Pancreas (tissue), 10 donors: ENCODE data around the gene NBL1. TPM values are rescaled to one million over a fixed set of nuclear protein-coding genes. Genes with fewer than 3 reads are reported as not detected.

Experiments
- ATAC-seq, 4 donors: fragments of 200-7000 bp; cut with Tn5 transposase; one replicate each; pipeline versions ENCODE4 v1.8.0 to v1.9.1; 2020; ENCODE audit warnings: mild to moderate bottlenecking in 4 of 4, moderate library complexity in 4 of 4
- DNase-seq, 6 donors: peaks; one replicate each; pipeline ENCODE4 v3.0.0-alpha.2; 2020
- FAIRE-seq: peaks from 2 replicates; lab custom pipeline; 2012; peaks lifted over from hg19 to GRCh38; lab: Jason Lieb, UNC
- H3K27ac ChIP-seq, 4 donors: fragments of 200-600 bp; sonication (generic); 1 replicate in 3 of 4; 2 replicates in 1 of 4; pipeline versions ENCODE4 v1.5.0 to v1.8.0; 2020
- H3K27me3 ChIP-seq, 4 donors: fragments of 200-600 bp; one replicate each; pipeline ENCODE4 v1.8.0; 2021
- H3K36me3 ChIP-seq, 3 donors: fragments of 200-600 bp; sonication (generic) in 1 of 3; one replicate each; pipeline versions ENCODE4 v1.5.0 to v1.8.0; 2020 to 2021
- H3K4me1 ChIP-seq, 3 donors: fragments of 200-600 bp; one replicate each; pipeline ENCODE4 v1.8.0; 2021
- H3K4me3 ChIP-seq, 4 donors: fragments of 200-600 bp; sonication (generic) in 2 of 4; one replicate each; pipeline versions ENCODE4 v1.5.0 to v1.8.0; 2020 to 2021
- H3K9me3 ChIP-seq, 4 donors: fragments of 200-600 bp; one replicate each; pipeline ENCODE4 v1.8.0; 2021
- WGBS, 2 donors: extraction: QIAGEN DNeasy Blood & Tissue Kit; methylation state at CpG; one replicate each; pipeline ENCODE4 v1.1.7; 2013; 5-methylcytosine and 5-hydroxymethylcytosine counted together
- intact Hi-C, 3 donors: fragments of 100-400 bp; cut with DNase I; formaldehyde crosslinking; loops; one replicate each; pipeline versions ENCODE4 v1.11.1 to v1.14.2; 2022
- polyA plus RNA-seq, 2 donors: library from polyadenylated mRNA; stranded (reverse); fragments of 200-250 nt; gene quantifications; one replicate each; pipeline ENCODE4 v1.2.3, GENCODE V29; 2013
- total RNA-seq, 6 donors: library from RNA; stranded (reverse); fragmentation: NEBNext Ultra II Directional in 4 of 6; extraction: Animal tissue kit (Norgen Biotek cat#: 25700) in 4 of 6; gene quantifications; one replicate each; pipeline versions ENCODE4 v1.2.1 to v1.2.4, GENCODE V29; 2021 to 2023
- TF ChIP-seq, protein P1 (sequence below), 4 donors: fragments of 200-600 bp; sonication (generic) in 3 of 4; IDR thresholded peaks; one replicate each; pipeline versions ENCODE4 v1.5.0 to v1.8.0; 2021; ENCODE audit warnings: antibody characterized with exemption in 4 of 4
- donor health status: healthy with polysubstance abuse.
- donor health status: DM: no; HTN: no; CAD: no; lungs with moderate emphysema.
- donor health status: DM: no; HTN: no; CAD: no.
- donor health status: control.
- donor health status: control.
- donor health status: Bipolar disorder and iron deficiency.
- donor health status: DM: yes; HTN: yes; CAD: no.
- donor health status: DM: no; HTN: no; CAD: no.
- donor health status: DM: no; HTN: no; CAD: no.
- donor health status: DM: yes; HTN: yes; CAD: no.

Gene NBL1
- total and polyA plus RNA-seq, 8 donors = 5.8 to 45.6 (median 22.6) TPM

DNA sequence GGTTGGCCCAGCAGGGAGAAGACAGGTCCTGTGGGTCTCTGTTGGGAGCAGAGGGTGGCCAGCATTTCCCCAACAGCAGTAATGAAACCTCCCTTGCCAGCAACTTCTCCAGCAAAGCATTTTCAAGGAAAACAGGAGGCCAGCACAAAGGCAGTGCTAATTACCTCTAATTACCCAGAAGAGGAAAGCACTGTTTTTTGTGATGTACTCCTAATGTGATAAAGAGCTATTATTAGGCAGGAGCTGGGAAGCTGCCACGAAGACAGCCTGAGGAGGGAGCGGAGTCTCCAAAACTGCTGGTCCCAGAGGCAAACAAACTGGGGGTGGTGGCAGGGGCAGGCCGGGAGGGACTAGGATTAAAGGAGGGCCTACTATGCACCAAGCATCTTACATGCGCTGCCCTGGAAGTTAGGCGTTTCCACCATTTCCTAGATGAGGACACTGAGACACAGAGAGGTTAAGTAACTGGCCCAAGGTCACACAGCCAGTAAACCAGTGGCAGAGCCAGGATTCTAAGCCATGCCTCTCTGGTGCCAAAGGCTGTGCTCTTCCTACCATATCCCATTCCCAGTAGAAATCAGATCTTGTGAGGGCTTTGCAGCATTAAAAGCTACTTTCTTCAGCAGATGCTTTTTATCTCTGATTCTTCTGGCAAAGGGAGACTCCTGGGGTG, 45.1 kb downstream of the NBL1 start:
- FAIRE-seq (no peak), DNase-seq (peak in 1 of 6 donors; percentile 14), ATAC-seq (no peak)
- Histone ChIP-seq H3K27ac (no peak overlapping the region), H3K4me1 (no peaks in the 10 kb centered on the region), H3K9me3 (no peaks in the 10 kb centered on the region), H3K27me3 (no peaks in the 10 kb centered on the region), H3K4me3 (no peak overlapping the region), H3K36me3 (peaks cover 0 to 5% (median 0%) of the 10 kb centered on the region in 3 donors)
- intact Hi-C loops = no loop called here
- WGBS, 2 donors = 93% methylated on average over 5 of the region's 5 CpGs
- TF ChIP-seq, protein P1, sequence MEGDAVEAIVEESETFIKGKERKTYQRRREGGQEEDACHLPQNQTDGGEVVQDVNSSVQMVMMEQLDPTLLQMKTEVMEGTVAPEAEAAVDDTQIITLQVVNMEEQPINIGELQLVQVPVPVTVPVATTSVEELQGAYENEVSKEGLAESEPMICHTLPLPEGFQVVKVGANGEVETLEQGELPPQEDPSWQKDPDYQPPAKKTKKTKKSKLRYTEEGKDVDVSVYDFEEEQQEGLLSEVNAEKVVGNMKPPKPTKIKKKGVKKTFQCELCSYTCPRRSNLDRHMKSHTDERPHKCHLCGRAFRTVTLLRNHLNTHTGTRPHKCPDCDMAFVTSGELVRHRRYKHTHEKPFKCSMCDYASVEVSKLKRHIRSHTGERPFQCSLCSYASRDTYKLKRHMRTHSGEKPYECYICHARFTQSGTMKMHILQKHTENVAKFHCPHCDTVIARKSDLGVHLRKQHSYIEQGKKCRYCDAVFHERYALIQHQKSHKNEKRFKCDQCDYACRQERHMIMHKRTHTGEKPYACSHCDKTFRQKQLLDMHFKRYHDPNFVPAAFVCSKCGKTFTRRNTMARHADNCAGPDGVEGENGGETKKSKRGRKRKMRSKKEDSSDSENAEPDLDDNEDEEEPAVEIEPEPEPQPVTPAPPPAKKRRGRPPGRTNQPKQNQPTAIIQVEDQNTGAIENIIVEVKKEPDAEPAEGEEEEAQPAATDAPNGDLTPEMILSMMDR (IDR thresholded peaks at IDR 0.05) = no peak

DNA sequence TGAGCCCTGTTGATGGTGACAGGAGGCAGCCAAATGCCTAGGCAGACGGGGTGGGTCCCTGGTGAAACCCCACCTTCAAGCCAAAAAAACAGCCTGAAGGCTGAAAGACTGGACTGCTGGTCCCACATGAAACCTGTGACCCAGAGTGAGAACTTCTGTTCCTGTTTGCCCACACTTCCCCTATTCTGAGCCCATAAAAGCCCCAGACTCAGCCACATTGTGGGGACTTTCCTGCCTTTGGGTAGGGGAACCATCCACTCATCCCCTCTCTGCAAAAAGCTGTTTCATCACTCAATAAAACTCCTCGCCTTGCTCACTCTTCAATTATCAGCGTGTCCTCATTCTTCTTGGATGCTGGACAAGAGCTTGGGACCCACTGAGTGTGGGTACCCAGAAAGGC, 45.7 kb downstream of the NBL1 start:
- intact Hi-C loops = no loop called here
- H3K36me3 ChIP-seq = peaks cover 0 to 10% (median 0%) of the 10 kb centered on the region in 3 donors
- WGBS, 2 donors = 95 to 96% methylated on average over 3 of the region's 3 CpGs

DNA sequence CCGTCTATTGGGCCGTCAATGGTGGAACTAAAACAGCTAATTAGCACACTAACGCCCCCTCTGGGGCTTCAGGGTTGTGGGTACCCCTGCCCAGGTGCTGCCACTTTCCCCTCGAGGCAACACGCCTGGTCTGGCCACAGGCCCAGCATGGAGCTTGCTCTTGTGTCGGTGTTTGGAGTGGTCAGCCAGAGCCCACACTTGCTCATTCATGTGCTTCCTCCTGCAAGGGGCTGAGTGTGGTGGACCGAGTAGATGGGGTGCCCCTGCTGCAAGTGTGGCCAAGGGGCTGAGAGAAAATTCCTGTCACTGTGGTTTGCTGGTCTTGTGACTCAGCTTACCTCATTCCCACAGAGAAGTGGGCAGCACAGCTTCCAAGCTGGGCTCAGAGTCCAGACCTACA, 46.2 kb downstream of the NBL1 start:
- no peaks in the 10 kb centered on the region for H3K4me1 ChIP-seq
- intact Hi-C loops = no loop called here
- TF ChIP-seq, protein P1 (IDR thresholded peaks at IDR 0.05) = no peak
- H3K9me3 ChIP-seq = no peaks in the 10 kb centered on the region
- ATAC-seq (no peak), DNase-seq (peak in 1 of 6 donors; percentile 19), FAIRE-seq (no peak)
- H3K27ac ChIP-seq = no peak overlapping the region
- H3K36me3 ChIP-seq = peaks cover 0 to 10% (median 0%) of the 10 kb centered on the region in 3 donors
- 88 to 89% methylated on average over 7 of the region's 7 CpGs for WGBS, 2 donors
- H3K4me3 ChIP-seq = no peak overlapping the region
- H3K27me3 ChIP-seq = no peaks in the 10 kb centered on the region

More for the DNA sequence above, 45.7 kb downstream of the NBL1 start:
- no peak overlapping the region for H3K4me3 ChIP-seq
- no peaks in the 10 kb centered on the region for H3K27me3 ChIP-seq
- DNase-seq (peak in 1 of 6 donors; percentile 7), ATAC-seq (no peak), FAIRE-seq (no peak)
- no peaks in the 10 kb centered on the region for H3K9me3 ChIP-seq
- TF ChIP-seq, protein P1 (IDR thresholded peaks at IDR 0.05) = no peak
- H3K27ac ChIP-seq = no peak overlapping the region
- no peaks in the 10 kb centered on the region for H3K4me1 ChIP-seq

DNA sequence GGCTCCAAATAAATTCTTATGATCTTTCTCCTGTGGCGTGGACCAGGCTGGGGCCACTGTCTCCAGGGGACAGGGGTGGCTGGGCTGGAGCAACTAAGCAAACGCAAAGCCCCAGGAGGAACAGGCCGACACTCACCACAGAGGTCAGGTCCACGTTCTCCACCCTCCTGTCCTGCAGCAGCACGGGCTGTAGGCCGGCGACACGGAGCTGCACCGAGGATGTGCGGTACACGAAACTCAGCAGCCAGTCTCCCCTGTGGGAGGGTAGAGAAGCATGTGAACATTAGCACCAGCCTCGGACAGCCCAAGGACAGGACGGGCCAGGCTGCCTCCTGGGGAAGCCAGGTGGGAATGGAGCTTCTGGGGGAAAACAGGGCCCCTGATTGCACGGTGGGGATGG, 50.2 kb downstream of the NBL1 start:
- no peak for ATAC-seq
- Histone ChIP-seq H3K4me3 (no peak overlapping the region), H3K27ac (no peak overlapping the region), H3K36me3 (peaks cover 0 to 10% (median 0%) of the 10 kb centered on the region in 3 donors), H3K27me3 (no peaks in the 10 kb centered on the region), H3K4me1 (no peaks in the 10 kb centered on the region), H3K9me3 (no peaks in the 10 kb centered on the region)
- TF ChIP-seq, protein P1 (IDR thresholded peaks at IDR 0.05) = no peak
- FAIRE-seq = no peak
- intact Hi-C loops = no loop called here
- no peak for DNase-seq
- WGBS, 2 donors = 83% methylated on average over 14 of the region's 14 CpGs

DNA sequence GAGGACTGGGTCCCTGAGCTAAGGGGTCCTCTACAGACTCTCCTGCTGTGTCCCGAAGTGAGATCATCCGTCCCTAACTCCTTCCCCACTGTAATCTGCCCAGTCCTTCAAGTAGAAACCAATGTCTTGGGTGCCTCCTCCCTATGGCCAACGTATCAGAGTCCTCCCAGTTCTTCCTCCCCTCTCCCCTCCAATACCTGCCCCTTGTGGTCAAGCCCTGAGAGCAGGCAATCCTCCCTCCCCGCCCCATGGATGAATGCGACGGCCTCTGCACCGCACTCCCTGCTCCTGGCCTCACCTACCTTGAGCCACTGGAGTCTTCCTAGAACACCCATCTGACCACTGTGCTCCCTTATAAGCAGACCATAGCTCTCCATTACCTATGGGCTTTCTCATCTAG, 51.7 kb downstream of the NBL1 start:
- Histone ChIP-seq H3K27me3 (no peaks in the 10 kb centered on the region), H3K27ac (no peak overlapping the region), H3K9me3 (no peaks in the 10 kb centered on the region), H3K4me3 (no peak overlapping the region), H3K4me1 (no peaks in the 10 kb centered on the region), H3K36me3 (peaks cover 0 to 10% (median 0%) of the 10 kb centered on the region in 3 donors)
- DNase-seq = no peak
- ATAC-seq = no peak
- TF ChIP-seq, protein P1 (IDR thresholded peaks at IDR 0.05) = no peak
- 95% methylated on average over 7 of the region's 7 CpGs for WGBS, 2 donors
- FAIRE-seq = no peak
- intact Hi-C loops = no loop called here
